Stimulated activated CD4-positive, alpha-beta T cell treated with anti-CD3 and anti-CD28 coated beads, TNF-alpha, amount 100 ng/mL, for 48 hours (primary cell): ENCODE data around the gene AK4.
"Not testable (repeated sequence)": the region's sequence is repeated elsewhere in the genome, so short reads cannot be mapped to it uniquely, and the experiment has no call there.

Experiments
- DNase-seq, 3 donors: peaks; one replicate each; pipeline ENCODE4 v3.0.0-alpha.2; 2020; ENCODE audit warnings: low read depth in 3 of 3

AK4 gene

GRCh38 chr1:65148178-65148547, at the start of gene AK4:
Gene AK4 (plus strand): TSS chr1:65148203. CDS start chr1:65148408, 205 bp downstream.
- not testable (repeated sequence) for DNase-seq

- no peak for DNase-seq
Measured at GRCh38 chr1:65103807-65104206, 44.2 kb upstream of the AK4 start.

- DNase-seq: no peak
Measured at GRCh38 chr1:65104854-65105534, 43.0 kb upstream of the AK4 start.

GRCh38 chr1:65105596-65105995, 42.4 kb upstream of the AK4 start:
- no peak for DNase-seq

- DNase-seq: no peak
Measured at GRCh38 chr1:65108025-65108642, 39.9 kb upstream of the AK4 start.

GRCh38 chr1:65109487-65109886, 38.5 kb upstream of the AK4 start:
- no peak for DNase-seq

- DNase-seq: no peak
Measured at GRCh38 chr1:65112811-65113210, 35.2 kb upstream of the AK4 start.

GRCh38 chr1:65113298-65113697, 34.7 kb upstream of the AK4 start:
- no peak for DNase-seq

GRCh38 chr1:65114322-65114721, 33.7 kb upstream of the AK4 start:
- DNase-seq: no peak

GRCh38 chr1:65119951-65120350, 28.1 kb upstream of the AK4 start:
- DNase-seq: no peak

- not testable (repeated sequence) for DNase-seq
Measured at GRCh38 chr1:65129104-65129503, 18.9 kb upstream of the AK4 start.

GRCh38 chr1:65138524-65138923, 9.5 kb upstream of the AK4 start:
- no peak for DNase-seq

- not testable (repeated sequence) for DNase-seq
Measured at GRCh38 chr1:65139793-65140192, 8.2 kb upstream of the AK4 start.

- no peak for DNase-seq
Measured at GRCh38 chr1:65141394-65141793, 6.6 kb upstream of the AK4 start.

- no peak for DNase-seq
Measured at GRCh38 chr1:65141918-65142317, 6.1 kb upstream of the AK4 start.

- not testable (repeated sequence) for DNase-seq
Measured at GRCh38 chr1:65143112-65143658, 4.8 kb upstream of the AK4 start.

- DNase-seq: no peak
Measured at GRCh38 chr1:65146908-65147423, 1.0 kb upstream of the AK4 start.

- peak; percentile 17 to 50 (median 33) for DNase-seq
Measured at GRCh38 chr1:65147424-65148177, 402 bp upstream of the AK4 start.

- peak; percentile 32 to 56 (median 38) for DNase-seq
Measured at GRCh38 chr1:65148548-65149350, 746 bp downstream of the AK4 start.

- no peak for DNase-seq
Measured at GRCh38 chr1:65149351-65150107, 1.5 kb downstream of the AK4 start.

GRCh38 chr1:65150108-65150463, 2.1 kb downstream of the AK4 start:
- no peak for DNase-seq
